Astrocyte of the cerebellum (primary cell): ENCODE data around the gene EEF1A2.

Experiments used
- DNase-seq: peaks from one replicate; pipeline ENCODE4 v3.0.0-alpha.2; 2011; ENCODE audit warnings: low read depth
- H3K4me3 ChIP-seq: 2 replicates; pipeline ENCODE4 v1.5.1; 2011; ENCODE audit warnings: mild to moderate bottlenecking, low read depth, low read length, moderate library complexity
- in situ Hi-C: cut with HindIII; loops from 2 replicates; pipeline ENCODE4 v1.10.0; 2017; ENCODE audit warnings: low sequenced_read_pairs
- TF ChIP-seq, protein P1 (sequence below): IDR thresholded peaks from 2 replicates; pipeline ENCODE4 v1.5.1; 2012; ENCODE audit warnings: low read length, low read depth, moderate library complexity, mild to moderate bottlenecking; ENCODE audit errors: missing control alignments

The EEF1A2 gene

DNA sequence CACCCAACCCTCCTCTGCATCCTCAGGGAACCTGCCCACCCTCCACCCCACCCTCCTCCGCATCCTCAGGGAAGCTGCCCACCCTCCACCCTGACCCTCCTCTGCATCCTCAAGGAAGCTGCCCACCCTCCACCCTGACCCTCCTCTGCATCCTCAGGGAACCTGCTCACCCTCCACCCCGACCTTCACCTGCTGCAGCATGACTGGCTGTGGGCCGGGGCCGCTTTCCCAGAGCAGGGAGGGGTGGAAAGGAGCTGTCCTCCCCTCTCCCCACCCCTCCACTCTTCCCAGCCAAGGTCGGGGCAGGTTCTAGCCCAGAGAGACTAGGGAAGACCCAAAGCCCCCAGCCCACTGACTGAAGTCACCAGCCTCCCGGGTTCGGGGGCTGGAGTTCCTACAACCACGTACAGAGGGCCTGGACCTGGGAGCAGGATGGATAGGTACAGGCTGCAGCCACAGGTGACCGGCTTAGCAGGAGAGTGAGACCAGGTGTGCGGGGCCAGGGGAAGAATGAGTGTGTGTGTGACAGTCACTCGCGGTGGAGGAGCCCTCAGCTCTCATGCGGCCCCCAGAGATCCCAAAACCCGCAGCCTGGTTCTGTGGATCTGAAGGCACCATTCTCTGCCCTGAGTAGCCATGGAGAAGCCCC, 11.6 kb downstream of the EEF1A2 start:
- no peak overlapping the region for H3K4me3 ChIP-seq
- in situ Hi-C loops, result no loop called here
- TF ChIP-seq, protein P1, sequence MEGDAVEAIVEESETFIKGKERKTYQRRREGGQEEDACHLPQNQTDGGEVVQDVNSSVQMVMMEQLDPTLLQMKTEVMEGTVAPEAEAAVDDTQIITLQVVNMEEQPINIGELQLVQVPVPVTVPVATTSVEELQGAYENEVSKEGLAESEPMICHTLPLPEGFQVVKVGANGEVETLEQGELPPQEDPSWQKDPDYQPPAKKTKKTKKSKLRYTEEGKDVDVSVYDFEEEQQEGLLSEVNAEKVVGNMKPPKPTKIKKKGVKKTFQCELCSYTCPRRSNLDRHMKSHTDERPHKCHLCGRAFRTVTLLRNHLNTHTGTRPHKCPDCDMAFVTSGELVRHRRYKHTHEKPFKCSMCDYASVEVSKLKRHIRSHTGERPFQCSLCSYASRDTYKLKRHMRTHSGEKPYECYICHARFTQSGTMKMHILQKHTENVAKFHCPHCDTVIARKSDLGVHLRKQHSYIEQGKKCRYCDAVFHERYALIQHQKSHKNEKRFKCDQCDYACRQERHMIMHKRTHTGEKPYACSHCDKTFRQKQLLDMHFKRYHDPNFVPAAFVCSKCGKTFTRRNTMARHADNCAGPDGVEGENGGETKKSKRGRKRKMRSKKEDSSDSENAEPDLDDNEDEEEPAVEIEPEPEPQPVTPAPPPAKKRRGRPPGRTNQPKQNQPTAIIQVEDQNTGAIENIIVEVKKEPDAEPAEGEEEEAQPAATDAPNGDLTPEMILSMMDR, result no peak
- no peak for DNase-seq

DNA sequence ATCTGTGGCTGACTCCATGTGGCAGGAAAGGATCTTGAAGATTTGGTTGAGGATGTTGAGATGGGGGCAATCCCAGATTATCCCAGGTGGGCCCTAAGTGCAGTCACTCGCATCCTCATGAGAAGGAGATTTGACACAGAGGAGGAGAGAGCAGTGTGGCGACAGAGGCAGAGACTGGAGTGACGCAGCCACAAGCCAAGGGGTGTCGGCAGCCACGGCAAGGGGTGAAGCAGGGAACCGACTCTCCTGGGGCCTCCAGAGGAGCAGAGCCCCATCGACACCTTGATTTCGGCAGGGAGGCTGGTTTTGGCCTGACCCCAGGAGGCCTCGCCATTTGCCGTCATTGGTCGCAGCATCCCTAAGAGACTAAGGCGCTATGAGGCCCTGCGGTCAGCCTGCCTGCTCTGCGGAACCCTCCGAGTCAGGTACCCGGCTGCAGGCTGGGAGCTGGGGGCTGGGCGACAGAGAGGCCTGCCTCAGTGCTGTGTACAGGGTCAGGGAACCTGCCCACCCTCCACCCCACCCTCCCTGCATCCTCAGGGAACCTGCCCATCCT, 12.5 kb downstream of the EEF1A2 start:
- H3K4me3 ChIP-seq, result no peak overlapping the region
- in situ Hi-C loops, result no loop called here
- DNase-seq, result no peak
- TF ChIP-seq, protein P1, result no peak

DNA sequence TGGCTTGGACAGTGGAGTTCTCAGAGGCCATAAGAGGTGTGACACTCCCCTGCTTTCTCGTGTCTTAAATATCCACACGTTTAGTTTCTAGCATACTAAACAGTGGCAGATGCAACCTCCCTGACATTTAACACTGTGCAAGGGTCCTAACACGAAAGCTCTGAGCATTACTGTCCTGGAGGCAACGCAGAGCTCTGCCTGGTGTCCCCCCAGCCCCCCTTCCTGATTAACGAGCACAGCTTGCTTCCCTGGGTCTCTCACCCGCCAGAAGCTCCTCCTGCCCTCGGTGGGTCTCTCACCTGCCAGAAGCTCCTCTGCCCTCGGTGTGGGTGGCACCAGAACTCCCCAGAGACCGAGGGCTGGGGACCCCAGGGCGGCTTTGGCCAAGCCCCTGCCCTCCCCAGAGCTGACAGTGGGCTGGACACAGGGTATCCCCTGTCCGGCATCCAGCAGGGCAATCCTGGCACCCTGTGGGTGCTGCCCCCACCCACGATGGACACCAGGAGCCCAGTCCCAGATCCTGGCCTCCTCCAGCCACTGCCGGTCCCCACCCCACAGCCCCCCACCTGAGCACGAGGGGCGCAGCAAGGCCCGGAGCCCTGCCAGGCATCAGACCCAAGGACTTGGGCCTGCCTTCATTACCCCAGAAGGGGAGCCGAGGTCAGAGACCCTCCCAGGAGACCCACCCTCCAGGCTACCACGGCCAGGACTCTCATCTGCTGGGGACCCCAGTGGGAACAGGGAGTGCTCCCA, 14.1 kb downstream of the EEF1A2 start:
- H3K4me3 ChIP-seq, result no peak overlapping the region
- in situ Hi-C loops, result no loop called here
- TF ChIP-seq, protein P1, result no peak
- no peak for DNase-seq

DNA sequence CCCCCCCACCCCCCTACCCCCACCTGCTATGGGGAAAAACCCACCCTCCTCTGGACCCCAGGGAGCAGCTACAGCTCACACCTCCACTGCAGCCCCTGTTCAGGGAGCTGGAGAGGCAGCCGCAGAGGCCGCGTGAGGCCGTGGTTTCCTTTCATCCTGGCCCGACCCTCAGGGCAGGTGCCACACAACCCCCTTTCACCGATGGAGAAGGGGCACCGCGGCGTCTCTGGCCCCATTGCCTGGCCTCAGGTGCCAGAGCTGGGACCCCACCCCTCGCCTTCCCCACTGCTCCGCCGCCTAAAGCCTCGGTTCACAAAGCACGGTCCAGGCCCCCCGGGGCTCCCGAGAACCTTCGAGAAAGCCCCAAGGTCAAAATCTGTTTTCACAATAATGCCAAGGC, 14.6 kb downstream of the EEF1A2 start:
- DNase-seq, result no peak

DNA sequence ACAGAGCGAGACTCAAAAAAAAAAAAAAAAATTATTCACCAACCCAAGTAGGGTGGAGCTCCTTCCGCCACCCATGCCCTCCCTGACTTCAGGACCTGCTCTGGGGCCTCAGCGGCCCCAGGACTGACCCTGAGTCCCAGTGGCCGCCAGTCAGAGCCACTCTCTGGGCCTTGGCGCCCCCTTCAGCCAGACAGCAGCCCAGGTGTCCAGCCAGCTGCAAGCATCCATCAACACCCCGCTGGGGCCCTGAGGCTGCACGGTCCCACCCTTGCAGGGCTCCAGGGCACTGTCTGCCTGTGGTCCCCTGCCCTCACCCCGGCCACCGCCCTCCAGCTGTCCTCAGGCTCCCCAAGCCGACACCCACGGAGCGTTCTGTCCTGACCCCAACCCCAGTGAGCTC, 15.0 kb downstream of the EEF1A2 start:
- H3K4me3 ChIP-seq, result no peak overlapping the region
- in situ Hi-C loops, result no loop called here
- TF ChIP-seq, protein P1, result no peak
- DNase-seq, result no peak

More for the DNA sequence above, 14.6 kb downstream of the EEF1A2 start:
- TF ChIP-seq, protein P1, result no peak
- H3K4me3 ChIP-seq, result no peak overlapping the region
- in situ Hi-C loops, result no loop called here

DNA sequence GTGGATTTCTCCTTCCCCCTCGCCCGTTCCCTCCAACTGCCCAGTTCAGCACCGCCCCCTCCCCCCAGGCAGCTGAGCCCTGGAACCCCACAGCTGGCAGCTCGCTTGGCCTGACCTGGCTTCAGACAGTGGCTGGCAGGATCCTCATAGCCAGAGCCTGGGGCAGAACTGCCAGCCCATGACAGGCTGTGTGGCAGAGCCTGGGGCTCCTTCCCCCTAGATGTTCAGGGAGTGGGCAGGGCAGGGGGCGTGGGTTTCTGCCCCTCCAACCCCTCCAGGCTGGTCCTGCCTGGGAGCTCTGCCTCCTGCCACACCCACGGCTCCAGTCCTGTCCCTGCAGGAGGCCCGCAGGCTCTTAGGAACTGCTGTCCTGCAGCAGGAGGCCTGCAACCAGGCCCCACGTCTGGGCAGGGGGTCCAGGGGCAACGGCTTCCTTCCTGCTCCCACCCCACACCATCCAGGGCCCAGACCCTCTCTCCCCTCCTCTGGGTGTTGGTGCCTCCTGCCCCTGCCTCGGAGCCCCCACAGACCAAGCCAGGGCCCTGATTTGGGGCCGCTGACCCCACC, 16.8 kb downstream of the EEF1A2 start:
- H3K4me3 ChIP-seq, result no peak overlapping the region
- TF ChIP-seq, protein P1, result no peak
- in situ Hi-C loops, result no loop called here
- no peak for DNase-seq
